ENCODE results near the gene CDRT15L2.
"Not testable (repeated sequence)": the region's sequence is repeated elsewhere in the genome, so short reads cannot be mapped to it uniquely, and the experiment has no call there.

Gene CDRT15L2

GRCh38 chr17:20575071-20575470 lies 4.5 kb upstream of the CDRT15L2 start:
- not testable (repeated sequence) for DNase-seq (ENCODE audit: low spot score)

DNA sequence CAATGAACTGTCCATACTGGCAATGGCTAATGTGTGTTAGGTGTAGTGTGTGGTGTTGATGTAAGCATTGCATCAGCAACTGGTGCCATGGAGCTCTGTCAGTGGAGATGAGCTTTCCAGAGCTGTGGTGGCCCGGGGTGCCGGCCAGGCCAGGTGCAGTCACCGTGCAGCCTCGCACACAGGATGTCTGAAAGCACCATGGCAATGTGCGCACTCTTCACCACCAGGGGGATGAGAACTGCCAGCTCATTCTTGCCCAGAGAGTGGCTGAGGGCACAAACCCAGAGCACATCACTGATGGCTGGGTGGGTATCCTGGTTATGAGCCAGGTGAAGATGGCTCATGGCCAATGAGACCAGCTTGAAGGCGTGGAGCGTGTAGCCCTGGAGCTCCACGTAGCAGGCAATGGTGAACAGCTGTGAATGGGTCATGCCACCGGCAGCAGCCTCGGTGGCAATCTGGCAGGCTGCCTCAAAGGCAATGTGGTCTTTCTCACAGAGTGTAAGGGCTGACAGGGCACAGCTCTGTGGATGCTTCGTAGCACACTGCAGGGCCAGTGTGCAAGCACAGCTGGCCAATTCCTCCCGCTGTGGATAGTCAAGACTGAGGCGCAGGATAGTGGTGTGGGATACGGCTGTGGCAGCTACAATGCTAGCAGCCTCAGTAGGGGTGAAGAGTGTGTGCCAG lies 4.5 kb downstream of the CDRT15L2 start:
- not testable (repeated sequence) for DNase-seq (ENCODE audit: low spot score)

DNA sequence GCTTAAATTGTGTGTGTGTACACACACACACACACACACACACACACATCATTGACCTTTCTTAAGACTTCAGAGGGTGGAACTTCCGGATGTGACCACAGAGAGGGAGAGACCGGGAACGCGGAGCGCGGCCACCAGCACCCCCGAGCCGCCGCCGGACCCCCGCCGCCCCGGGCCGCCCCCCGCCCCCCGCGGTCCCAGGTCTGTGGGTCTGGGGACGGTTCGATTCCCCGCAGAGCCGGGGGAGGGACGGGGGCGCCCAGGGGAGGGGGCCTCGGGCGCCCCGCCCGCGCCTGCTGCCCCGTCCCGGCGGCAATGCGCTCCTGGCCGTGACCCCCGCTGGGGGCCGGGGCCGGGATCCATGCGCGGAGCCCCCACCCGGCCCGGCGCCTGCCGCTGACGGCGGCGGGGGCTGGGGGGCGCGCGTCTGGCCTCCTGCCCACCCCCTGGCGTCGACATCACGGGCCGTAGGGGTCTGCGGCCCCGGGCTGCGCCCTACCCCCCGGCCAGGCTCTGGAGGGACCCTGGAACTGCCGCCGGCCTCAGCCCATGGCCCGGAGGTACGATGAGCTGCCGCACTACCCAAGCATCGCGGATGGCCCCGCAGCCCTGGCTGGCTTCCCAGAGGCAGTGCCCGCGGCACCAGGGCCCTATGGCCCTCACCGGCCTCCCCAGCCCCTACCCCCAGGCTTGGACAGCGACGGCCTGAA lies 9.4 kb downstream of the CDRT15L2 start:
- not testable (repeated sequence) for DNase-seq (ENCODE audit: low spot score)

GRCh38 chr17:20589454-20589810 lies 9.9 kb downstream of the CDRT15L2 start:
- DNase-seq (ENCODE audit: low spot score) = not testable (repeated sequence)

- not testable (repeated sequence) for DNase-seq (ENCODE audit: low spot score)
Observed at GRCh38 chr17:20591040-20591439, 11.5 kb downstream of the CDRT15L2 start.

GRCh38 chr17:20605568-20605967 lies 26.0 kb downstream of the CDRT15L2 start:
- not testable (repeated sequence) for DNase-seq (ENCODE audit: low spot score)

DNA sequence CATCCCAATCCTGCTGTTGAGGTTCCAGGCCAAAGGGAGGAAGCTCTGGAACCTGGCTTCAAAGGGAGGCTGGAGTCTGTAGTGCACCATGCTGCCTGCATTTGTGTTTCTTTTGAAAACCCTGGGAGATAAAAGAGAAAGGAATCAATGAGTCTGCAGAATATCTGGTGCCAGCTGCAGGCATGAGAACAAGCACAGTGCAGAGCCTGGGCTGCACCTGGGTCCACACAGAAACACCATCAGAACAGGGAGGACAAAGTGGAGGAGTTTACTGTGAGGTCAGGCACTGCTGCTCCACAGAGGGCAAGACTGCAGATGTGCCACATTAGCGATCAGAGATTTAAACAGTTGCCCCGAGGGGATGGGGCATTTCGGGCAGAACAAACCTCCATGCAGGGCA lies 30.0 kb downstream of the CDRT15L2 start:
- DNase-seq (ENCODE audit: low spot score) = not testable (repeated sequence)

- no peak for DNase-seq (ENCODE audit: low spot score)
Observed at GRCh38 chr17:20611309-20611708, 31.8 kb downstream of the CDRT15L2 start.

GRCh38 chr17:20612635-20613034 lies 33.1 kb downstream of the CDRT15L2 start:
- DNase-seq (ENCODE audit: low spot score) = no peak

DNA sequence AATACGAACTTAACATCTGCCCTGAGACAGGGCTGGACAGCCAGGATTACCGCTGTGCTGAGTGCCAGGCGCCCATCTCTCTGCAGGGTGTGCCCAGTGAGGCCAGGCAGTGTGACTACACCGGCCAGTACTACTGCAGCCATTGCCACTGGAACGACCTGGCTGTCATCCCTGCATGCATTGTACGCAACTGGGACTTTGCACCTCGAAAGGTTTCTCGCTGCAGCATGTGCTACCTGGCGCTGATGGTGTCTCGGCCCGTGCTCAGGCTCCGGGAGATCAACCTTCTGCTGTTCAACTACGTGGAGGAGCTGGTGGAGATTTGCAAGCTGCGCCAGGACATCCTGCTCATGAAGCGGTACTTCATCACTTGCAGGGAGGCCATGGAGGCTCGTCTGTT lies 33.7 kb downstream of the CDRT15L2 start:
- no peak for DNase-seq (ENCODE audit: low spot score)

GRCh38 chr17:20613905-20614304 lies 34.4 kb downstream of the CDRT15L2 start:
- DNase-seq (ENCODE audit: low spot score) = no peak

GRCh38 chr17:20615461-20615860 lies 35.9 kb downstream of the CDRT15L2 start:
- not testable (repeated sequence) for DNase-seq (ENCODE audit: low spot score)
